SK-N-SH (cell line): ENCODE data around the gene NMNAT2. TPM values are rescaled to one million over a fixed set of nuclear protein-coding genes. Genes with fewer than 3 reads are reported as not detected.
A peak's percentile ranks its signal among the peaks of the same experiment; 100 is the strongest.

Experiments used
- CTCF ChIA-PET: fragments of 300-600, 350-600 bp; formaldehyde crosslinking; extraction: SDS; loops from one replicate; lab custom pipeline; 2021; lab: Yijun Ruan, JAX
- POLR2A ChIA-PET: fragments of 350-600 bp; sonication (Branson Sonifier 250); formaldehyde crosslinking; extraction: SDS; loops from one replicate; lab custom pipeline; 2020; ENCODE audit warnings: antibody characterized with exemption, inconsistent platforms; lab: Yijun Ruan, JAX
- DNase-seq: peaks from one replicate; pipeline ENCODE4 v3.0.0; 2012
- H2AFZ ChIP-seq: fragments of 200-600 bp; sonication (generic); 2 replicates; pipeline ENCODE4 v1.8.1; 2016; ENCODE audit warnings: antibody characterized with exemption, mild to moderate bottlenecking, low read depth
- H3F3A ChIP-seq: fragments of 200-600 bp; sonication (generic); replicated peaks from 2 replicates; pipeline ENCODE3; 2016; ENCODE audit warnings: antibody characterized with exemption, mild to moderate bottlenecking; ENCODE audit not compliant: insufficient read depth
- H3K27ac ChIP-seq, 2 experiments: fragments of 200-500 bp in 1 of 2; fragments of 200-600 bp in 1 of 2; sonication (Bioruptor generic) in 1 of 2; sonication (generic), shearing (Covaris generic) in 1 of 2; 2 replicates each; pipeline versions ENCODE4 v1.5.1 to v1.6.1; 2014 to 2016; ENCODE audit warnings: low read depth in 2 of 2, inconsistent platforms in 1 of 2, low read length in 1 of 2, mild to moderate bottlenecking in 1 of 2, mixed read lengths in 1 of 2
- H3K27me3 ChIP-seq: fragments of 200-600 bp; sonication (generic), shearing (Covaris generic); 2 replicates; pipeline ENCODE4 v1.6.1; 2016; ENCODE audit warnings: mixed run types; ENCODE audit not compliant: insufficient read depth
- H3K36me3 ChIP-seq, 2 experiments: fragments of 200-500 bp in 1 of 2; fragments of 200-600 bp in 1 of 2; sonication (Bioruptor generic) in 1 of 2; sonication (generic) in 1 of 2; replicated peaks in 1 of 2; 2 replicates each; pipeline versions ENCODE3 to v1.5.1; 2014 to 2016; ENCODE audit warnings: low read length in 1 of 2, mild to moderate bottlenecking in 1 of 2; ENCODE audit not compliant: insufficient read depth in 2 of 2, control insufficient read depth in 1 of 2
- H3K4me1 ChIP-seq, 2 experiments: fragments of 200-500 bp in 1 of 2; fragments of 200-600 bp in 1 of 2; sonication (Bioruptor generic) in 1 of 2; sonication (generic), shearing (Covaris generic) in 1 of 2; 2 replicates each; pipeline versions ENCODE4 v1.5.1 to v1.6.1; 2014 to 2016; ENCODE audit warnings: low read depth in 1 of 2, low read length in 1 of 2, mixed run types in 1 of 2; ENCODE audit not compliant: insufficient read depth in 2 of 2, control insufficient read depth in 1 of 2
- H3K4me2 ChIP-seq: fragments of 200-600 bp; sonication (generic), shearing (Covaris generic); 2 replicates; pipeline ENCODE4 v1.6.1; 2017; ENCODE audit warnings: mixed run types
- H3K4me3 ChIP-seq, 2 experiments: fragments of 200-500 bp in 1 of 2; fragments of 200-600 bp in 1 of 2; sonication (Bioruptor generic) in 1 of 2; sonication (generic), shearing (Covaris generic) in 1 of 2; 2 replicates each; pipeline versions ENCODE4 v1.5.1 to v1.8.1; 2014 to 2016; ENCODE audit warnings: low read depth in 2 of 2, inconsistent platforms in 1 of 2, low read length in 1 of 2, mild to moderate bottlenecking in 1 of 2, mixed read lengths in 1 of 2, moderate library complexity in 1 of 2
- H3K79me2 ChIP-seq: fragments of 200-600 bp; sonication (generic); 2 replicates; pipeline ENCODE4 v1.8.1; 2017; ENCODE audit warnings: mild to moderate bottlenecking; ENCODE audit not compliant: insufficient read depth
- H3K9ac ChIP-seq: fragments of 200-600 bp; sonication (generic); 2 replicates; pipeline ENCODE4 v1.6.1; 2017; ENCODE audit warnings: mixed run types
- H3K9me2 ChIP-seq: fragments of 200-600 bp; sonication (generic); 2 replicates; pipeline ENCODE4 v1.6.1; 2017; ENCODE audit warnings: mixed run types
- H3K9me3 ChIP-seq: fragments of 200-600 bp; sonication (generic); 2 replicates; pipeline ENCODE4 v1.6.1; 2017; ENCODE audit warnings: mixed run types, mild to moderate bottlenecking, moderate library complexity
- H4K20me1 ChIP-seq: fragments of 200-600 bp; sonication (generic); 2 replicates; pipeline ENCODE4 v1.6.1; 2017; ENCODE audit warnings: mild to moderate bottlenecking, mixed run types; ENCODE audit not compliant: insufficient read depth
- CHD2 ChIP-seq: fragments of 150-350 bp; IDR thresholded peaks from 2 replicates; pipeline ENCODE4 v1.6.1; 2018; ENCODE audit warnings: low read length; ENCODE audit not compliant: partially characterized antibody
- ELF1 ChIP-seq: IDR thresholded peaks from 2 replicates; pipeline ENCODE4 v1.4.0; 2012
- EP300 ChIP-seq, 2 experiments: IDR thresholded peaks; 2 replicates each; pipeline versions ENCODE4 v1.4.0 to v1.6.1; 2012; ENCODE audit warnings: borderline replicate concordance in 1 of 2, low read depth in 1 of 2, low read length in 1 of 2
- FOXM1 ChIP-seq: IDR thresholded peaks from 2 replicates; pipeline ENCODE4 v1.4.0; 2012; ENCODE audit warnings: low read depth, mild to moderate bottlenecking
- GATA2 ChIP-seq: sonication (generic); formaldehyde crosslinking; IDR thresholded peaks from 2 replicates; pipeline ENCODE4 v1.5.0; 2020; ENCODE audit warnings: mild to moderate bottlenecking, missing genetic modification reagents
- JUND ChIP-seq: IDR thresholded peaks from 2 replicates; pipeline ENCODE4 v1.4.0; 2012
- MXI1 ChIP-seq: IDR thresholded peaks from 2 replicates; pipeline ENCODE4 v1.6.1; 2012; ENCODE audit warnings: mild to moderate bottlenecking, low read depth, low read length, improper control_type of control experiment
- NFIC ChIP-seq: IDR thresholded peaks from 2 replicates; pipeline ENCODE4 v1.4.0; 2012; ENCODE audit warnings: borderline replicate concordance
- RCOR1 ChIP-seq: fragments of 150-350 bp; IDR thresholded peaks from 2 replicates; pipeline ENCODE4 v1.6.1; 2017; ENCODE audit warnings: antibody characterized with exemption, low read length
- RFX5 ChIP-seq: IDR thresholded peaks from 2 replicates; pipeline ENCODE4 v1.6.1; 2012; ENCODE audit warnings: mild to moderate bottlenecking, improper control_type of control experiment, low read length
- SMC3 ChIP-seq: IDR thresholded peaks from 2 replicates; pipeline ENCODE4 v1.6.1; 2012; ENCODE audit warnings: low read depth, low read length, improper control_type of control experiment
- TAF1 ChIP-seq: IDR thresholded peaks from 2 replicates; pipeline ENCODE4 v1.6.1; 2012; ENCODE audit warnings: low read depth, mild to moderate bottlenecking, low read length, moderate library complexity, borderline replicate concordance
- TEAD4 ChIP-seq: IDR thresholded peaks from 2 replicates; pipeline ENCODE4 v1.4.0; 2012; ENCODE audit warnings: mild to moderate bottlenecking, borderline replicate concordance; ENCODE audit not compliant: insufficient read depth
- WGBS: methylation state at CpG from one replicate; pipeline ENCODE4 v1.1.6; 2017; ENCODE audit warnings: low lambda C conversion rate; 5-methylcytosine and 5-hydroxymethylcytosine counted together
- polyA plus RNA-seq, 3 experiments: library from polyadenylated mRNA; depleted of rRNA; stranded (reverse); fragments of >200 nt; gene quantifications; 2 replicates each; pipeline ENCODE4 v1.2.3, GENCODE V29; 2012
- TF ChIP-seq, protein P1 (sequence below): IDR thresholded peaks from 2 replicates; pipeline ENCODE4 v1.6.1; 2012; ENCODE audit warnings: mild to moderate bottlenecking, low read depth, low read length, moderate library complexity
- TF ChIP-seq, protein P2 (sequence below): IDR thresholded peaks from 2 replicates; pipeline ENCODE4; 2012
- TF ChIP-seq, protein P3 (sequence below): fragments of 200-600 bp; sonication (generic); IDR thresholded peaks from 2 replicates; pipeline ENCODE4 v1.6.1; 2017; ENCODE audit warnings: antibody characterized with exemption, mild to moderate bottlenecking, moderate library complexity
- TF ChIP-seq, protein P4 (sequence below): fragments of 150-350 bp; IDR thresholded peaks from 2 replicates; pipeline ENCODE4 v1.6.1; 2016; ENCODE audit warnings: mild to moderate bottlenecking, low read depth, low read length
- TF ChIP-seq, protein P5 (sequence below): IDR thresholded peaks from 2 replicates; pipeline ENCODE4 v1.4.0; 2012; ENCODE audit warnings: low read depth, borderline replicate concordance
- TF ChIP-seq, protein P6 (sequence below): fragments of 150-350 bp; IDR thresholded peaks from 2 replicates; pipeline ENCODE4 v1.6.1; 2017; ENCODE audit warnings: antibody characterized with exemption, low read length, low read depth, borderline replicate concordance

Gene NMNAT2
- polyA plus RNA-seq, 1 of the 3 experiments (the other 2 are of a cell fraction), result 0.07 TPM

DNA sequence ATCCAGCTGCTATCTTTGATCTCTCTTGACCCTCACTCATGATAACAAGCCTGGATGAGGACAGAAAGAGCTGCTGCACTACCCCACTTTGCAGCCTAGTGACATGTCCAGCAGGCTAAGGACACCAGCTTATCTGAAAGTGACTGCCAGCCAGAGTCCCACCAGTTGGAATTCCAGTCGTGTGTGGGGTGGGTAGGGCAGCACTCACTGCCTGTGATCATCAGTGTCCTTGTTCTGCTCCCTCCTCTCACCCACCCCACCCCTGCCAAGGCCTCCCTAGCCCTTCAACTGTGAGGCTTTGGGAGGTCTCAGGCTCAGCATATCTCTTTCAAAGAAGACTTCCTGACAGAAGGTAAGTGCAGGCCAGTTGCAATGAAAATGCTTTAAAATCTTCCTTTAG, 15.5 kb upstream of the NMNAT2 start:
- no peaks in the 10 kb centered on the region for H3F3A ChIP-seq
- no peaks in the 10 kb centered on the region for H3K36me3 ChIP-seq
- H3K4me2 ChIP-seq, result no peak overlapping the region
- POLR2A ChIA-PET, result no interaction called here
- TF ChIP-seq, protein P1, sequence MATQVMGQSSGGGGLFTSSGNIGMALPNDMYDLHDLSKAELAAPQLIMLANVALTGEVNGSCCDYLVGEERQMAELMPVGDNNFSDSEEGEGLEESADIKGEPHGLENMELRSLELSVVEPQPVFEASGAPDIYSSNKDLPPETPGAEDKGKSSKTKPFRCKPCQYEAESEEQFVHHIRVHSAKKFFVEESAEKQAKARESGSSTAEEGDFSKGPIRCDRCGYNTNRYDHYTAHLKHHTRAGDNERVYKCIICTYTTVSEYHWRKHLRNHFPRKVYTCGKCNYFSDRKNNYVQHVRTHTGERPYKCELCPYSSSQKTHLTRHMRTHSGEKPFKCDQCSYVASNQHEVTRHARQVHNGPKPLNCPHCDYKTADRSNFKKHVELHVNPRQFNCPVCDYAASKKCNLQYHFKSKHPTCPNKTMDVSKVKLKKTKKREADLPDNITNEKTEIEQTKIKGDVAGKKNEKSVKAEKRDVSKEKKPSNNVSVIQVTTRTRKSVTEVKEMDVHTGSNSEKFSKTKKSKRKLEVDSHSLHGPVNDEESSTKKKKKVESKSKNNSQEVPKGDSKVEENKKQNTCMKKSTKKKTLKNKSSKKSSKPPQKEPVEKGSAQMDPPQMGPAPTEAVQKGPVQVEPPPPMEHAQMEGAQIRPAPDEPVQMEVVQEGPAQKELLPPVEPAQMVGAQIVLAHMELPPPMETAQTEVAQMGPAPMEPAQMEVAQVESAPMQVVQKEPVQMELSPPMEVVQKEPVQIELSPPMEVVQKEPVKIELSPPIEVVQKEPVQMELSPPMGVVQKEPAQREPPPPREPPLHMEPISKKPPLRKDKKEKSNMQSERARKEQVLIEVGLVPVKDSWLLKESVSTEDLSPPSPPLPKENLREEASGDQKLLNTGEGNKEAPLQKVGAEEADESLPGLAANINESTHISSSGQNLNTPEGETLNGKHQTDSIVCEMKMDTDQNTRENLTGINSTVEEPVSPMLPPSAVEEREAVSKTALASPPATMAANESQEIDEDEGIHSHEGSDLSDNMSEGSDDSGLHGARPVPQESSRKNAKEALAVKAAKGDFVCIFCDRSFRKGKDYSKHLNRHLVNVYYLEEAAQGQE, result no peak
- TF ChIP-seq MXI1, result no peak
- TF ChIP-seq TEAD4, result no peak
- TF ChIP-seq, protein P2, sequence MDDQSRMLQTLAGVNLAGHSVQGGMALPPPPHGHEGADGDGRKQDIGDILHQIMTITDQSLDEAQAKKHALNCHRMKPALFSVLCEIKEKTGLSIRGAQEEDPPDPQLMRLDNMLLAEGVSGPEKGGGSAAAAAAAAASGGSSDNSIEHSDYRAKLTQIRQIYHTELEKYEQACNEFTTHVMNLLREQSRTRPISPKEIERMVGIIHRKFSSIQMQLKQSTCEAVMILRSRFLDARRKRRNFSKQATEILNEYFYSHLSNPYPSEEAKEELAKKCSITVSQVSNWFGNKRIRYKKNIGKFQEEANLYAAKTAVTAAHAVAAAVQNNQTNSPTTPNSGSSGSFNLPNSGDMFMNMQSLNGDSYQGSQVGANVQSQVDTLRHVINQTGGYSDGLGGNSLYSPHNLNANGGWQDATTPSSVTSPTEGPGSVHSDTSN, result no peak
- no peak for TF ChIP-seq TAF1
- no peak for TF ChIP-seq GATA2
- TF ChIP-seq CHD2, result no peak
- no peak for TF ChIP-seq RFX5
- no peak for TF ChIP-seq FOXM1
- TF ChIP-seq, protein P3, sequence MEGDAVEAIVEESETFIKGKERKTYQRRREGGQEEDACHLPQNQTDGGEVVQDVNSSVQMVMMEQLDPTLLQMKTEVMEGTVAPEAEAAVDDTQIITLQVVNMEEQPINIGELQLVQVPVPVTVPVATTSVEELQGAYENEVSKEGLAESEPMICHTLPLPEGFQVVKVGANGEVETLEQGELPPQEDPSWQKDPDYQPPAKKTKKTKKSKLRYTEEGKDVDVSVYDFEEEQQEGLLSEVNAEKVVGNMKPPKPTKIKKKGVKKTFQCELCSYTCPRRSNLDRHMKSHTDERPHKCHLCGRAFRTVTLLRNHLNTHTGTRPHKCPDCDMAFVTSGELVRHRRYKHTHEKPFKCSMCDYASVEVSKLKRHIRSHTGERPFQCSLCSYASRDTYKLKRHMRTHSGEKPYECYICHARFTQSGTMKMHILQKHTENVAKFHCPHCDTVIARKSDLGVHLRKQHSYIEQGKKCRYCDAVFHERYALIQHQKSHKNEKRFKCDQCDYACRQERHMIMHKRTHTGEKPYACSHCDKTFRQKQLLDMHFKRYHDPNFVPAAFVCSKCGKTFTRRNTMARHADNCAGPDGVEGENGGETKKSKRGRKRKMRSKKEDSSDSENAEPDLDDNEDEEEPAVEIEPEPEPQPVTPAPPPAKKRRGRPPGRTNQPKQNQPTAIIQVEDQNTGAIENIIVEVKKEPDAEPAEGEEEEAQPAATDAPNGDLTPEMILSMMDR, result no peak
- TF ChIP-seq, protein P4, sequence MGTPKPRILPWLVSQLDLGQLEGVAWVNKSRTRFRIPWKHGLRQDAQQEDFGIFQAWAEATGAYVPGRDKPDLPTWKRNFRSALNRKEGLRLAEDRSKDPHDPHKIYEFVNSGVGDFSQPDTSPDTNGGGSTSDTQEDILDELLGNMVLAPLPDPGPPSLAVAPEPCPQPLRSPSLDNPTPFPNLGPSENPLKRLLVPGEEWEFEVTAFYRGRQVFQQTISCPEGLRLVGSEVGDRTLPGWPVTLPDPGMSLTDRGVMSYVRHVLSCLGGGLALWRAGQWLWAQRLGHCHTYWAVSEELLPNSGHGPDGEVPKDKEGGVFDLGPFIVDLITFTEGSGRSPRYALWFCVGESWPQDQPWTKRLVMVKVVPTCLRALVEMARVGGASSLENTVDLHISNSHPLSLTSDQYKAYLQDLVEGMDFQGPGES, result no peak
- TF ChIP-seq, protein P5, sequence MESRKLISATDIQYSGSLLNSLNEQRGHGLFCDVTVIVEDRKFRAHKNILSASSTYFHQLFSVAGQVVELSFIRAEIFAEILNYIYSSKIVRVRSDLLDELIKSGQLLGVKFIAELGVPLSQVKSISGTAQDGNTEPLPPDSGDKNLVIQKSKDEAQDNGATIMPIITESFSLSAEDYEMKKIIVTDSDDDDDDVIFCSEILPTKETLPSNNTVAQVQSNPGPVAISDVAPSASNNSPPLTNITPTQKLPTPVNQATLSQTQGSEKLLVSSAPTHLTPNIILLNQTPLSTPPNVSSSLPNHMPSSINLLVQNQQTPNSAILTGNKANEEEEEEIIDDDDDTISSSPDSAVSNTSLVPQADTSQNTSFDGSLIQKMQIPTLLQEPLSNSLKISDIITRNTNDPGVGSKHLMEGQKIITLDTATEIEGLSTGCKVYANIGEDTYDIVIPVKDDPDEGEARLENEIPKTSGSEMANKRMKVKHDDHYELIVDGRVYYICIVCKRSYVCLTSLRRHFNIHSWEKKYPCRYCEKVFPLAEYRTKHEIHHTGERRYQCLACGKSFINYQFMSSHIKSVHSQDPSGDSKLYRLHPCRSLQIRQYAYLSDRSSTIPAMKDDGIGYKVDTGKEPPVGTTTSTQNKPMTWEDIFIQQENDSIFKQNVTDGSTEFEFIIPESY, result no peak
- TF ChIP-seq, protein P6, sequence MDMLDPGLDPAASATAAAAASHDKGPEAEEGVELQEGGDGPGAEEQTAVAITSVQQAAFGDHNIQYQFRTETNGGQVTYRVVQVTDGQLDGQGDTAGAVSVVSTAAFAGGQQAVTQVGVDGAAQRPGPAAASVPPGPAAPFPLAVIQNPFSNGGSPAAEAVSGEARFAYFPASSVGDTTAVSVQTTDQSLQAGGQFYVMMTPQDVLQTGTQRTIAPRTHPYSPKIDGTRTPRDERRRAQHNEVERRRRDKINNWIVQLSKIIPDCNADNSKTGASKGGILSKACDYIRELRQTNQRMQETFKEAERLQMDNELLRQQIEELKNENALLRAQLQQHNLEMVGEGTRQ, result no peak
- TF ChIP-seq JUND, result no peak
- no peak for TF ChIP-seq ELF1
- TF ChIP-seq RCOR1, result no peak
- TF ChIP-seq NFIC, result no peak
- no peak for TF ChIP-seq SMC3
- no peak for TF ChIP-seq EP300 (IDR thresholded peaks at IDR 0.05; ENCODE audit: borderline replicate concordance in 1 of 2, low read depth in 1 of 2, low read length in 1 of 2)
- no peaks in the 10 kb centered on the region for H3K9me3 ChIP-seq
- no peak overlapping the region for H3K27ac ChIP-seq
- H3K4me3 ChIP-seq, result no peak overlapping the region
- 20% methylated on average over 1 of the region's 1 CpG for WGBS
- H3K79me2 ChIP-seq, result no peaks in the 10 kb centered on the region
- CTCF ChIA-PET, result interaction anchor here (4.7 kb wide), 1 partner anchor 16 kb away, joined by 16 read pairs; the partner anchor contains the start of gene NMNAT2
- peak; percentile 12 for DNase-seq
- H3K9me2 ChIP-seq, result no peaks in the 10 kb centered on the region
- H4K20me1 ChIP-seq, result no peaks in the 10 kb centered on the region
- peaks cover 6% of the 10 kb centered on the region; the same call in 1 of the 2 replicates for H3K27me3 ChIP-seq
- no peaks in the 10 kb centered on the region for H3K4me1 ChIP-seq
- no peak overlapping the region for H2AFZ ChIP-seq
- no peak overlapping the region for H3K9ac ChIP-seq
